Liver (tissue), 9 donors: Measurements from ENCODE around the gene CUX1. TPM values are rescaled to one million over a fixed set of nuclear protein-coding genes. Genes with fewer than 3 reads are reported as not detected.

Experiments used
- DNase-seq: peaks from one replicate; pipeline ENCODE4 v3.0.0-alpha.2; 2017; ENCODE audit warnings: low spot score
- H3K27ac ChIP-seq, 2 donors: one replicate each; pipeline ENCODE4 v1.7.0; 2013; ENCODE audit warnings: inconsistent platforms in 2 of 2, low read length in 2 of 2, control low read depth in 1 of 2, low read depth in 1 of 2, mild to moderate bottlenecking in 1 of 2
- H3K27me3 ChIP-seq, 4 donors: one replicate each; pipeline versions ENCODE4 v1.6.1 to v1.7.0; 2013; ENCODE audit warnings: low read length in 3 of 4, inconsistent platforms in 1 of 4, mild to moderate bottlenecking in 1 of 4, moderate library complexity in 1 of 4; ENCODE audit not compliant: control insufficient read depth in 4 of 4, insufficient read depth in 4 of 4
- H3K36me3 ChIP-seq, 4 donors: one replicate each; pipeline versions ENCODE4 v1.6.1 to v1.7.0; 2013; ENCODE audit warnings: low read length in 3 of 4, mild to moderate bottlenecking in 3 of 4, low read depth in 1 of 4, moderate library complexity in 1 of 4; ENCODE audit not compliant: control insufficient read depth in 4 of 4, insufficient read depth in 3 of 4
- H3K4me1 ChIP-seq, 4 donors: one replicate each; pipeline versions ENCODE4 v1.6.1 to v1.7.0; 2013; ENCODE audit warnings: low read length in 3 of 4, mild to moderate bottlenecking in 3 of 4, moderate library complexity in 1 of 4; ENCODE audit not compliant: control insufficient read depth in 4 of 4, insufficient read depth in 4 of 4
- H3K4me3 ChIP-seq, 3 donors: one replicate each; pipeline versions ENCODE4 v1.6.1 to v1.7.0; 2013; ENCODE audit warnings: low read length in 3 of 3, control low read depth in 1 of 3, low read depth in 1 of 3, mild to moderate bottlenecking in 1 of 3
- H3K9ac ChIP-seq, 2 donors: one replicate each; pipeline ENCODE4 v1.7.0; 2013; ENCODE audit warnings: low read length in 2 of 2, mild to moderate bottlenecking in 2 of 2, moderate library complexity in 2 of 2, control low read depth in 1 of 2, low read depth in 1 of 2
- H3K9me3 ChIP-seq, 4 donors: one replicate each; pipeline versions ENCODE4 v1.6.1 to v1.7.0; 2013; ENCODE audit warnings: low read length in 3 of 4; ENCODE audit not compliant: control insufficient read depth in 4 of 4
- CTCF ChIP-seq: fragments of 150-350 bp; IDR thresholded peaks from 2 replicates; pipeline ENCODE4 v1.5.1; 2017; ENCODE audit warnings: improper control_type of control experiment, low read depth, low read length; ENCODE audit not compliant: missing input control
- EGR1 ChIP-seq, 2 donors: IDR thresholded peaks; 2 replicates each; pipeline ENCODE4 v1.6.1; 2016 to 2018; ENCODE audit warnings: antibody characterized with exemption in 2 of 2, low read depth in 2 of 2
- FOXA1 ChIP-seq: IDR thresholded peaks from 2 replicates; pipeline ENCODE4 v1.6.1; 2016; ENCODE audit warnings: antibody characterized with exemption
- FOXA2 ChIP-seq: IDR thresholded peaks from 2 replicates; pipeline ENCODE4 v1.6.1; 2016; ENCODE audit warnings: antibody characterized with exemption
- GABPA ChIP-seq, 2 donors: IDR thresholded peaks in 1 of 2; conservative IDR thresholded peaks in 1 of 2; 2 replicates each; pipeline ENCODE4 v1.6.1; 2016; ENCODE audit warnings: antibody characterized with exemption in 2 of 2, mild to moderate bottlenecking in 1 of 2, moderate library complexity in 1 of 2
- HNF4A ChIP-seq, 2 donors: conservative IDR thresholded peaks; 2 replicates each; pipeline ENCODE4 v1.6.1; 2016; ENCODE audit warnings: antibody characterized with exemption in 2 of 2, mild to moderate bottlenecking in 2 of 2
- HNF4G ChIP-seq: IDR thresholded peaks from 2 replicates; pipeline ENCODE4 v1.6.1; 2016; ENCODE audit warnings: antibody characterized with exemption
- JUND ChIP-seq, 2 donors: IDR thresholded peaks; 2 replicates each; pipeline ENCODE4 v1.6.1; 2016; ENCODE audit warnings: antibody characterized with exemption in 2 of 2
- NR2F2 ChIP-seq: IDR thresholded peaks from 2 replicates; pipeline ENCODE4 v1.6.1; 2016; ENCODE audit warnings: antibody characterized with exemption
- RAD21 ChIP-seq, 2 donors: IDR thresholded peaks; 2 replicates each; pipeline ENCODE4 v1.6.1; 2016; ENCODE audit warnings: antibody characterized with exemption in 2 of 2, mild to moderate bottlenecking in 2 of 2
- REST ChIP-seq: IDR thresholded peaks from 2 replicates; pipeline ENCODE4 v1.6.1; 2016; ENCODE audit warnings: antibody characterized with exemption, mild to moderate bottlenecking
- RXRA ChIP-seq, 2 donors: IDR thresholded peaks; 2 replicates each; pipeline ENCODE4 v1.6.1; 2017 to 2018; ENCODE audit warnings: antibody characterized with exemption in 2 of 2, mild to moderate bottlenecking in 1 of 2
- SP1 ChIP-seq: IDR thresholded peaks from 2 replicates; pipeline ENCODE4 v1.6.1; 2018; ENCODE audit warnings: antibody characterized with exemption, mild to moderate bottlenecking
- TAF1 ChIP-seq: conservative IDR thresholded peaks from 2 replicates; pipeline ENCODE4 v1.6.1; 2016; ENCODE audit warnings: antibody characterized with exemption, mild to moderate bottlenecking
- YY1 ChIP-seq: IDR thresholded peaks from 2 replicates; pipeline ENCODE4 v1.6.1; 2016; ENCODE audit warnings: antibody characterized with exemption, mild to moderate bottlenecking
- ZBTB33 ChIP-seq: IDR thresholded peaks from 2 replicates; pipeline ENCODE4 v1.6.1; 2016; ENCODE audit warnings: antibody characterized with exemption
- WGBS: extraction: QIAGEN DNeasy Blood & Tissue Kit; methylation state at CpG from one replicate; pipeline ENCODE4 v1.1.7; 2013; 5-methylcytosine and 5-hydroxymethylcytosine counted together
- polyA plus RNA-seq, 2 donors: library from polyadenylated mRNA; stranded (reverse) in 1 of 2; unstranded in 1 of 2; fragments of 200-250 nt in 1 of 2; fragments of >200 nt in 1 of 2; fragmentation: Nextera tagmentation in 1 of 2; extraction: Ambion mirVana in 1 of 2; gene quantifications; one replicate each; pipeline versions ENCODE4 v1.2.1 to v1.2.3, GENCODE V29; 2013 to 2015
- total RNA-seq, 2 donors: library from RNA; depleted of rRNA; stranded (reverse); fragments of >200 nt; gene quantifications; one replicate each; pipeline ENCODE4 v1.2.3, GENCODE V29; 2014
- TF ChIP-seq, protein P1 (sequence below): IDR thresholded peaks from 2 replicates; pipeline ENCODE4 v1.6.1; 2016; ENCODE audit warnings: antibody characterized with exemption
- TF ChIP-seq, protein P2 (sequence below): IDR thresholded peaks from 2 replicates; pipeline ENCODE4 v1.6.1; 2016; ENCODE audit warnings: antibody characterized with exemption
- donor health status: healthy.
- donor health status: healthy.
- donor health status: healthy.
- donor health status: healthy.
- donor health status: healthy.

Gene CUX1
- total and polyA plus RNA-seq, 4 donors: 18.6 to 40.6 (median 21.4) TPM

DNA sequence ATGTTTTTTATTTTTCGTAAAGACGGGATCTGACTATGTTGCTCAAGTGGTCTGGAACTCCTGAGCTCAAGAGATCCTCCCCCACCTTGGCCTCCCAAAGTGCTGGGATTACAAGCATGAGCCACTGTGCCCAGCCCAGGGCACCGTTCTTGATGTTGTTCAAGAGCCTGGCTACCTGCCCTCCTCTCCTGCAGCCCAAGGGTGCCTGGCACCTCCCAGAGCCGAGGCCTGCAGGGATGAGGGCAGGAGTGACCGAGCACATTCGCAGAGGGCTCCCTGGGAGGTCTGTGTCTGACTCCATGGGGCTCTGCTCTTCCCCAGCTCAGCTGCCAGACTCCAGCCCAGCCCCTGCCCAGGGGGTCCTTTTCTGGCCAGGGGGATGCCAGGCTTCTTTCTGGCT lies 484.6 kb downstream of the CUX1 start:
- no peak overlapping the region for H3K27ac ChIP-seq
- no peaks in the 10 kb centered on the region for H3K27me3 ChIP-seq
- no peak for DNase-seq
- H3K4me1 ChIP-seq: peaks cover 0 to 6% (median 0%) of the 10 kb centered on the region in 4 donors
- no peak for TF ChIP-seq GABPA (IDR thresholded peaks at IDR 0.05 in 1 of 2, conservative IDR thresholded peaks at IDR 0.05 in 1 of 2)
- no peak for TF ChIP-seq FOXA2
- TF ChIP-seq SP1: no peak
- TF ChIP-seq NR2F2: no peak
- no peak for TF ChIP-seq HNF4A (conservative IDR thresholded peaks at IDR 0.05)
- no peak for TF ChIP-seq REST
- TF ChIP-seq EGR1 (IDR thresholded peaks at IDR 0.05; ENCODE audit: low read depth in 2 of 2): no peak
- TF ChIP-seq, protein P1, sequence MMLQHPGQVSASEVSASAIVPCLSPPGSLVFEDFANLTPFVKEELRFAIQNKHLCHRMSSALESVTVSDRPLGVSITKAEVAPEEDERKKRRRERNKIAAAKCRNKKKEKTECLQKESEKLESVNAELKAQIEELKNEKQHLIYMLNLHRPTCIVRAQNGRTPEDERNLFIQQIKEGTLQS: no peak
- TF ChIP-seq TAF1: no peak
- no peak for TF ChIP-seq JUND (IDR thresholded peaks at IDR 0.05)
- no peak for TF ChIP-seq YY1
- TF ChIP-seq, protein P2, sequence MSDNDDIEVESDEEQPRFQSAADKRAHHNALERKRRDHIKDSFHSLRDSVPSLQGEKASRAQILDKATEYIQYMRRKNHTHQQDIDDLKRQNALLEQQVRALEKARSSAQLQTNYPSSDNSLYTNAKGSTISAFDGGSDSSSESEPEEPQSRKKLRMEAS: no peak
- TF ChIP-seq RAD21 (IDR thresholded peaks at IDR 0.05): no peak
- H3K9ac ChIP-seq: no peak overlapping the region
- WGBS: 96% methylated on average over 6 of the region's 6 CpGs
- H3K9me3 ChIP-seq: no peaks in the 10 kb centered on the region
- no peaks in the 10 kb centered on the region for H3K36me3 ChIP-seq
- no peak overlapping the region for H3K4me3 ChIP-seq

DNA sequence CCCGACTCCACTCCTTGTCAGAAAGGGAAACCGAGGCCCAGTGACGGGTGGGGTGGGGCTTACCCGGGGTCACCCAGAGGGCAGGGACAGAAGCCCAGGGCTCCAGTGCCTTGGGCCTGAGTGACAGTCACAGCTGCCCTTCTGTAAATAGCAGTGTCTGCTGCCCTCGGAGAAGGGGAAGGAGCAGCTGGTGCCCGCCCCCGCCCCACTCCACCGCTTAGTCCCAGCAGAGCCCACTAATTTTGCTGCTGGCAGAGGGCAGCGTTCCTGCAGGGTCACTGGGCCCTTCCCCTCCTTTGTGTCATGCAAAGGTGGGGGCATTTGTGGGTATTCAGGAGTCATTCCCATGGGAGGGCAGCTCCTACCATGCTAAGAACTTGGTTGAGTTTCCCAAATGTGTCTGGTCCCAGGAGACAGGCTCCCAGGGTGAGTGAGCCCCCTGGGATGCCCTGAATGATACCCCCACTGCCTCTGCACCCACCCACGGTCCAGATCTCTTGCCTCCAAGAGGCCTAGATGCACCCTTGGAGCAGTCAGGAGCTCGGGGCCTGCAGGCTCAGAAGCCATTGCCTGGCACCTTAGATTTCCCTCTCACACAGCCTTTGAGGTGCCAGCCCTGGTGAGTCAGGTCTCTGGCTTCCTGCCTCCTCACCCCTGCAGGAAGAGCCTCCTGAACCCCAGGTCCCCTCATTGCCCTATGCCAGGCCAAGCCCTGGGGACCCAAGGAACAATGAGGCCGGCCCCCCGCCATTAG lies 486.4 kb downstream of the CUX1 start:
- DNase-seq: no peak
- Histone ChIP-seq H3K4me1 (peaks cover 0 to 6% (median 0%) of the 10 kb centered on the region in 4 donors), H3K27ac (no peak overlapping the region), H3K4me3 (no peak overlapping the region), H3K27me3 (no peaks in the 10 kb centered on the region), H3K9ac (no peak overlapping the region), H3K9me3 (no peaks in the 10 kb centered on the region), H3K36me3 (no peaks in the 10 kb centered on the region)
- WGBS: 83% methylated on average over 13 of the region's 13 CpGs
- no peak for TF ChIP-seq REST
- no peak for TF ChIP-seq YY1
- TF ChIP-seq CTCF: no peak
- TF ChIP-seq HNF4G: no peak
- TF ChIP-seq HNF4A (conservative IDR thresholded peaks at IDR 0.05): no peak
- TF ChIP-seq ZBTB33: no peak
- no peak for TF ChIP-seq FOXA2
- TF ChIP-seq GABPA (IDR thresholded peaks at IDR 0.05 in 1 of 2, conservative IDR thresholded peaks at IDR 0.05 in 1 of 2): no peak
- TF ChIP-seq, protein P1: no peak
- no peak for TF ChIP-seq NR2F2
- TF ChIP-seq, protein P2: no peak
- no peak for TF ChIP-seq JUND (IDR thresholded peaks at IDR 0.05)
- no peak for TF ChIP-seq RXRA (IDR thresholded peaks at IDR 0.05)
- no peak for TF ChIP-seq TAF1
- no peak for TF ChIP-seq RAD21 (IDR thresholded peaks at IDR 0.05)
- TF ChIP-seq SP1: no peak
- no peak for TF ChIP-seq FOXA1
- TF ChIP-seq EGR1 (IDR thresholded peaks at IDR 0.05; ENCODE audit: low read depth in 2 of 2): no peak
